OCI-LY1 (cell line): ENCODE measurements around the gene SF3B3.

Experiments
- H2AFZ ChIP-seq: fragments of 200-600 bp; sonication (generic), shearing (Covaris generic); 2 replicates; pipeline ENCODE4 v1.6.0; 2014; ENCODE audit warnings: antibody characterized with exemption, mild to moderate bottlenecking, low read length
- H3F3A ChIP-seq: fragments of 200-600 bp; sonication (generic), shearing (Covaris generic); 2 replicates; pipeline ENCODE4 v1.6.0; 2014; ENCODE audit warnings: mild to moderate bottlenecking, antibody characterized with exemption, low read length, moderate library complexity; ENCODE audit not compliant: insufficient read depth
- H3K27ac ChIP-seq: fragments of 200-600 bp; sonication (generic); 2 replicates; pipeline ENCODE4 v1.5.1; 2014; ENCODE audit warnings: low read length, mixed run types, mild to moderate bottlenecking, low read depth; ENCODE audit not compliant: poor library complexity, severe bottlenecking
- H3K27me3 ChIP-seq: fragments of 200-600 bp; sonication (generic); 2 replicates; pipeline ENCODE4 v1.6.0; 2014; ENCODE audit warnings: antibody characterized with exemption, mild to moderate bottlenecking, low read length, moderate library complexity; ENCODE audit not compliant: insufficient read depth
- H3K36me3 ChIP-seq: fragments of 200-600 bp; sonication (generic); 2 replicates; pipeline ENCODE4 v1.6.1; 2014; ENCODE audit warnings: mild to moderate bottlenecking, antibody characterized with exemption, low read length, moderate library complexity, mixed read lengths; ENCODE audit not compliant: insufficient read depth
- H3K4me1 ChIP-seq: fragments of 200-600 bp; sonication (generic); 2 replicates; pipeline ENCODE4 v1.5.1; 2014; ENCODE audit warnings: mild to moderate bottlenecking, low read length, moderate library complexity; ENCODE audit not compliant: insufficient read depth, severe bottlenecking
- H3K4me2 ChIP-seq: fragments of 200-600 bp; sonication (generic), shearing (Covaris generic); 2 replicates; pipeline ENCODE4 v1.6.1; 2014; ENCODE audit warnings: low read length
- H3K4me3 ChIP-seq: fragments of 200-600 bp; sonication (generic); 2 replicates; pipeline ENCODE4 v1.5.1; 2014; ENCODE audit warnings: low read length, low read depth, mild to moderate bottlenecking, mixed read lengths; ENCODE audit not compliant: poor library complexity, severe bottlenecking
- H3K79me2 ChIP-seq: fragments of 200-600 bp; shearing (Covaris generic); 2 replicates; pipeline ENCODE4 v1.6.1; 2016; ENCODE audit warnings: mixed run types, low read length, mixed read lengths; ENCODE audit not compliant: insufficient read depth
- H3K9ac ChIP-seq: fragments of 200-600 bp; sonication (generic), shearing (Covaris generic); 2 replicates; pipeline ENCODE4 v1.6.1; 2014; ENCODE audit warnings: mild to moderate bottlenecking, low read length, mixed read lengths
- H3K9me2 ChIP-seq: fragments of 200-600 bp; sonication (generic), shearing (Covaris generic); 2 replicates; pipeline ENCODE4 v1.6.1; 2014; ENCODE audit warnings: low read depth, mild to moderate bottlenecking, low read length, mixed read lengths
- H3K9me3 ChIP-seq: fragments of 200-600 bp; shearing (Covaris generic); 2 replicates; pipeline ENCODE4 v1.6.1; 2014; ENCODE audit warnings: low read length, mixed read lengths
- H4K20me1 ChIP-seq: fragments of 200-600 bp; sonication (generic), shearing (Covaris generic); 2 replicates; pipeline ENCODE4 v1.6.0; 2016; ENCODE audit warnings: mild to moderate bottlenecking, low read length; ENCODE audit not compliant: insufficient read depth
- EZH2 ChIP-seq: fragments of 200-600 bp; sonication (generic), shearing (Covaris generic); IDR thresholded peaks from 2 replicates; pipeline ENCODE4 v1.8.0; 2017; ENCODE audit warnings: borderline replicate concordance, mixed run types, mild to moderate bottlenecking, antibody characterized with exemption, low read length, moderate library complexity, mixed read lengths
- TF ChIP-seq, protein P1 (sequence below): fragments of 200-600 bp; sonication (generic), shearing (Covaris generic); IDR thresholded peaks from 2 replicates; pipeline ENCODE4 v1.5.1; 2017; ENCODE audit warnings: mild to moderate bottlenecking, antibody characterized with exemption, low read length, moderate library complexity, mixed read lengths

The SF3B3 gene

DNA sequence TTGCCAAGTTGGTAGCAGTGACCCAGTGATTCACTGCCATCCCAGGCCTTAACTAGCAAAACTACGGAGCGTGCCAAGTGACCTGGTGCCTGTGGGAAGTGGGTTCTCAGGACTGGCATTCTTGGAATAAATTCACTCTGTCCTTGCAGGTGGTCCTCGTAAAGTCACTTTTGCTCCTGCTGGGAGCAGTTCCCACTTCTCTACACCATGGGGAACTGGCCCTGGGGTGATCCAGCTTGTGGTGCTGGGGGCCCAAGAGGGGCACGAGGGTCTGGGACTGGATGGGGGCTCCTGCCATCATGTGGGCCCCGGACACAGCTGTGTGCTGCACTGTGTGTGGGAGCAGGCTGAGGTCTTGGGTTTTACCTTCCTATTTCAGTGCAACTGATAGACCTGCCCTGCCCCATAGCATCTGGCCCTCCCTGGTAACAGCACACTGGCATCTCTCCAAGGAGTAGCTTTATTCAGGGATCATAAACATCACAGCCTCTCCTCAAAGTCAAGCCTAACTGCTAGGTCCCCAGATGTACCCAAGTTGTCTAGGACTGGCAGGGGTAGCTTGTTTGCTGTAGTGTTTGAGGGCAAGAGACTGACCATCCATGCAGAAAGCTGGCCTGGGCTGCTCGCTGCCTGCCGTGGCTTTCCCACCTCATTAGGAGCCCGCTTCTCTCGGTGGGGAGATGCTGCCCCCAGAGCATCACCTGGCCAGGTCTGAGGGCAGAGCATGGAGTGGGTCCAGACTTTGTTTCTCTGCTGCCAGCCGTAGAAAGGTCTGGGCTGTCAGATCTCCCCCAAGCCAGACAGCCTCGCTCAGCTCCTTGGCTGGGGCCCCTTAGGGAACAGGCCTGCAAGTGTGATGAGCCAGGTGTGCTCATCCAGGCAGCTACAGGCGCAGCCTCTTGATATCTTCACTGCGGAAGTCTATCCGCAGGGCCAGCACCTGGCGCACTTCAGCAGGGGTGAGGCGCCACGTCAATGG lies 43.2 kb upstream of the SF3B3 start:
- Histone ChIP-seq H3K36me3 (peaks cover 53% of the 10 kb centered on the region), H3K4me1 (peaks cover 44% of the 10 kb centered on the region), H3F3A (no peaks in the 10 kb centered on the region), H3K4me2 (no peak overlapping the region), H2AFZ (no peak overlapping the region), H3K9me3 (no peaks in the 10 kb centered on the region), H3K79me2 (no peaks in the 10 kb centered on the region), H3K27ac (peak overlapping the region; percentile 68), H3K9me2 (no peaks in the 10 kb centered on the region), H3K9ac (no peak overlapping the region), H4K20me1 (no peaks in the 10 kb centered on the region), H3K27me3 (no peaks in the 10 kb centered on the region), H3K4me3 (no peak overlapping the region)
- no peak for TF ChIP-seq EZH2
- TF ChIP-seq, protein P1, sequence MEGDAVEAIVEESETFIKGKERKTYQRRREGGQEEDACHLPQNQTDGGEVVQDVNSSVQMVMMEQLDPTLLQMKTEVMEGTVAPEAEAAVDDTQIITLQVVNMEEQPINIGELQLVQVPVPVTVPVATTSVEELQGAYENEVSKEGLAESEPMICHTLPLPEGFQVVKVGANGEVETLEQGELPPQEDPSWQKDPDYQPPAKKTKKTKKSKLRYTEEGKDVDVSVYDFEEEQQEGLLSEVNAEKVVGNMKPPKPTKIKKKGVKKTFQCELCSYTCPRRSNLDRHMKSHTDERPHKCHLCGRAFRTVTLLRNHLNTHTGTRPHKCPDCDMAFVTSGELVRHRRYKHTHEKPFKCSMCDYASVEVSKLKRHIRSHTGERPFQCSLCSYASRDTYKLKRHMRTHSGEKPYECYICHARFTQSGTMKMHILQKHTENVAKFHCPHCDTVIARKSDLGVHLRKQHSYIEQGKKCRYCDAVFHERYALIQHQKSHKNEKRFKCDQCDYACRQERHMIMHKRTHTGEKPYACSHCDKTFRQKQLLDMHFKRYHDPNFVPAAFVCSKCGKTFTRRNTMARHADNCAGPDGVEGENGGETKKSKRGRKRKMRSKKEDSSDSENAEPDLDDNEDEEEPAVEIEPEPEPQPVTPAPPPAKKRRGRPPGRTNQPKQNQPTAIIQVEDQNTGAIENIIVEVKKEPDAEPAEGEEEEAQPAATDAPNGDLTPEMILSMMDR, result no peak

DNA sequence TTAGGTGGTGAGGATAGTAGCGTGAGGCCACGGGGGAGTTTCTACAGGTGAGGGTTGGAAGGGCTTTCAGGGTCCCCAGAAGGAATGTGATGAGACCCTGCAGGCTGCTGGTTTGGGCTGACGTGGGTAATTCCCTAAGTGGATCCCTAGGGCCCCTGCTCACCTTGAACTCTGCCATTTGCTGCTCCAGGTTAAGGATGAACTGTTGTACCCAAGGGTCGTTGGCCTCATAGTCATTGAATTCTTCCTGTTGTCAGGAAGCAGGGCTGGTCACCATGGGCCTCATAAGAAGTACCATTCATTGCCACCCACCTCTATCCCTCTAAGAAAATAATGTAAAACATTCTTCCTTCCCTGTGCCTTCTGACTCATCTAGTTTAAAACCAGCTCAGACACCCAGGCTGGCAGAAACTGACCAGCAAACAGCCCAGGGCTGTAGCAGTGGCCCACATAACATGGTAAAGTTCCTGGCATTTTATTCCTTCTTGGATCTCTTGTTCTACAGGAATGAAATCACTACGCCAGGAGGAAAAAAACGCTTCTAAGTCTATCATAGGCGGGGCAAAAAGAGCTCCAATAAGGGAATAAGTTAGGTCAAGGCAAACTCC lies 41.6 kb upstream of the SF3B3 start:
- TF ChIP-seq, protein P1, result no peak
- TF ChIP-seq EZH2, result no peak
- no peak overlapping the region for H2AFZ ChIP-seq
- H3K36me3 ChIP-seq, result peaks cover 43% of the 10 kb centered on the region

DNA sequence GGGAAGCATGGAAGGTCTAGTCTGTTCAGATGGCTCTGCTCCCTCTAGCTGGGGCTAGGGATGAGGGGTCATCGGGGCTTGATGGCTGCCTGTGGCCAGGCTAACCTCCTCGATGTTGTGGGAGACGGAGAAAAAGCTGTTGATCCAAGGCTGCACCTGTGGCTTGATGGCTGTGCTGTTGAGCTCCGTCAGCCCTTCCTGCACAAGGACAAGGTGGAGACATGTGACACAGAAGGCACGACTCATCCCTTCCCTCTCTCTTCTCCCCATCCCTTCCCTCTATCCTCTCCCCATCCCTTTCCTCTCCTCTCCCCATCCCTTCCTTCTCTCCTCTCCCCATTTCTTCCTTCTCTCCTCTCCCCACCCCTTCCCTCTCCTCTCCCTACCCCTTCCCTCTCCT lies 41.0 kb upstream of the SF3B3 start:
- Histone ChIP-seq H4K20me1 (no peaks in the 10 kb centered on the region), H3K4me1 (peaks cover 32% of the 10 kb centered on the region), H3K79me2 (no peaks in the 10 kb centered on the region), H3K9me3 (no peaks in the 10 kb centered on the region), H3K27ac (peak overlapping the region; percentile 90), H3K4me2 (no peak overlapping the region), H2AFZ (no peak overlapping the region), H3K36me3 (peaks cover 43% of the 10 kb centered on the region), H3K9me2 (no peaks in the 10 kb centered on the region), H3F3A (no peaks in the 10 kb centered on the region), H3K4me3 (no peak overlapping the region), H3K9ac (no peak overlapping the region; the same call in 1 of the 2 replicates), H3K27me3 (no peaks in the 10 kb centered on the region)
- TF ChIP-seq EZH2, result no peak
- TF ChIP-seq, protein P1, result no peak

More for the DNA sequence above, 41.6 kb upstream of the SF3B3 start:
- Histone ChIP-seq H3K4me3 (no peak overlapping the region), H3K9ac (no peak overlapping the region), H3K4me1 (peaks cover 32% of the 10 kb centered on the region), H3K9me2 (no peaks in the 10 kb centered on the region), H3K27me3 (no peaks in the 10 kb centered on the region), H4K20me1 (no peaks in the 10 kb centered on the region), H3K4me2 (no peak overlapping the region), H3K9me3 (no peaks in the 10 kb centered on the region), H3F3A (no peaks in the 10 kb centered on the region), H3K27ac (peak overlapping the region; percentile 90), H3K79me2 (no peaks in the 10 kb centered on the region)
